ENCODE measurements around the gene TBXA2R. TPM values are rescaled to one million over a fixed set of nuclear protein-coding genes. Genes with fewer than 3 reads are reported as not detected.

TBXA2R gene
- total RNA-seq, 3 donors from 2014 or later: 0.32 to 0.44 (median 0.33) TPM

- Histone ChIP-seq H3K27me3 (no peaks in the 10 kb centered on the region), H3K4me3 (no peak overlapping the region), H3K9me3 (no peaks in the 10 kb centered on the region), H3K27ac (no peak overlapping the region), H3K36me3 (no peaks in the 10 kb centered on the region), H3K4me1 (no peaks in the 10 kb centered on the region)
- DNase-seq (ENCODE audit: low spot score in 2 of 2): no peak
- intact Hi-C loops (cut with DNase I; ENCODE audit: low total_unique reads): no loop called here
- TF ChIP-seq POLR2A (IDR thresholded peaks at IDR 0.05) (no peak), POLR2AphosphoS5 (IDR thresholded peaks at IDR 0.05) (no peak)
- TF ChIP-seq, protein P1, sequence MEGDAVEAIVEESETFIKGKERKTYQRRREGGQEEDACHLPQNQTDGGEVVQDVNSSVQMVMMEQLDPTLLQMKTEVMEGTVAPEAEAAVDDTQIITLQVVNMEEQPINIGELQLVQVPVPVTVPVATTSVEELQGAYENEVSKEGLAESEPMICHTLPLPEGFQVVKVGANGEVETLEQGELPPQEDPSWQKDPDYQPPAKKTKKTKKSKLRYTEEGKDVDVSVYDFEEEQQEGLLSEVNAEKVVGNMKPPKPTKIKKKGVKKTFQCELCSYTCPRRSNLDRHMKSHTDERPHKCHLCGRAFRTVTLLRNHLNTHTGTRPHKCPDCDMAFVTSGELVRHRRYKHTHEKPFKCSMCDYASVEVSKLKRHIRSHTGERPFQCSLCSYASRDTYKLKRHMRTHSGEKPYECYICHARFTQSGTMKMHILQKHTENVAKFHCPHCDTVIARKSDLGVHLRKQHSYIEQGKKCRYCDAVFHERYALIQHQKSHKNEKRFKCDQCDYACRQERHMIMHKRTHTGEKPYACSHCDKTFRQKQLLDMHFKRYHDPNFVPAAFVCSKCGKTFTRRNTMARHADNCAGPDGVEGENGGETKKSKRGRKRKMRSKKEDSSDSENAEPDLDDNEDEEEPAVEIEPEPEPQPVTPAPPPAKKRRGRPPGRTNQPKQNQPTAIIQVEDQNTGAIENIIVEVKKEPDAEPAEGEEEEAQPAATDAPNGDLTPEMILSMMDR (IDR thresholded peaks at IDR 0.05): no peak
Measured at GRCh38 chr19:3642987-3643673, 36.5 kb upstream of the TBXA2R start.

DNA sequence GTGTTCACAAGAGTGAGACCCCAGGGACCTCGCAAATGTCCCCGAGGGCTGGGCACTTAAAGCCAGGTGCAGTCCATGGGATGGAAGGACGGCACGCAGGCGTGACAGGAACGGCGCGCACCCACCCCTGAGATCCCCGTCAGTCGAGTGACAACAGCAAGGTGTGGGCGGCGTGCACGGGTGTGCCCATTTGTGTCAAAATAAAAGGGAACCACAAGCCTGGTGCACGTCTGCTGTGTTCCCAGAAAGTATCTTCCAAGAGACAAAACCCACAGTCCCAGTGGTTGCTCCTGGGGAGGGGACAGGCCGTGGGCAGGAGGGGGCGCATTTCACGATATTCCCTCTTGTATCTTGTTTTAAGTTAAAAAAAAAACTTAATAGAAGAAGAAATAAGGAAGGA is 35.6 kb upstream of the TBXA2R start:
- no peak for DNase-seq (ENCODE audit: low spot score in 2 of 2)
- Histone ChIP-seq H3K9me3 (no peaks in the 10 kb centered on the region), H3K36me3 (no peaks in the 10 kb centered on the region), H3K27ac (no peak overlapping the region), H3K4me3 (no peak overlapping the region), H3K27me3 (no peaks in the 10 kb centered on the region), H3K4me1 (no peaks in the 10 kb centered on the region)
- intact Hi-C loops (cut with DNase I; ENCODE audit: low total_unique reads): no loop called here
- TF ChIP-seq POLR2AphosphoS5 (IDR thresholded peaks at IDR 0.05) (no peak), POLR2A (IDR thresholded peaks at IDR 0.05) (no peak)
- TF ChIP-seq, protein P1 (IDR thresholded peaks at IDR 0.05): no peak

DNA sequence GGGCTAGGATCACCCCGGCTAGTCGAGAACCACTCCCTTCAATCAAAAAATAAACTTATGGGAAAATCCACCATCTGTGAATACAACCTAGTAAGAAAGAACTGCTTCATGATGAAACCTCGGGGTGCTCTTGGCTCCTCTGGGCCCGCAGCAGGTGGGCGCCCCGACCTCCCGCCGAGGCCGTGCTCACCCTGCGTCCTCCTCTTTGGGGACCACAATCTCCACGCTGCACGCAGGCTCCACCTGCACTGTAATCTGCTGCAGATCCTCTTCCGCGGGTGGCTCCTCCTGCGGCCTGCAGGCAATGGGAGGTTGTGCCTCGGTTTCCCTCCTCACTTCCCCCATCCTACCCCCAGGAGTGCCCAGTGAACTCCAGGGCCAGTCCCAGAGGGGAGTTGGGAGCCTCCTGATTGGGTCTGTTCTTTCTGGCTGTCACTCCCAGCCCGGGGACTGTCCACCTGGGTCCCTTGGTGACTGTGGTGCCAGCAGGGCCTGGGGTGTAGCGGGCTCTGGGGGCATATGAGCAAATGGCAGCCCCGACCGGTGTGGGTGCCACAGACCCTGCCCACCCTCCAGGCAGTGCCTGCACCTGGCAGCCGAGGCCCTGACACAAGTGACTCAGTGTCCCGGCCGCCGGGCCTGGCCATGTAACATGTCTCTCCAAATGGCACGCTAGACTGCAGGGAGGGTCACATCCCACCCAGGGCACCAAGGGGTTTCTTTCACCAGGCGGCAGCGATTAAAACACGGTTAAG is 35.0 kb upstream of the TBXA2R start:
- Histone ChIP-seq H3K36me3 (no peaks in the 10 kb centered on the region), H3K27me3 (no peaks in the 10 kb centered on the region), H3K4me1 (no peaks in the 10 kb centered on the region), H3K9me3 (no peaks in the 10 kb centered on the region), H3K4me3 (no peak overlapping the region), H3K27ac (no peak overlapping the region)
- no peak for TF ChIP-seq POLR2AphosphoS5 (IDR thresholded peaks at IDR 0.05)
- no peak for TF ChIP-seq POLR2A (IDR thresholded peaks at IDR 0.05)
- TF ChIP-seq, protein P1 (IDR thresholded peaks at IDR 0.05): no peak
- intact Hi-C loops (cut with DNase I; ENCODE audit: low total_unique reads): no loop called here
- no peak for DNase-seq (ENCODE audit: low spot score in 2 of 2)

DNA sequence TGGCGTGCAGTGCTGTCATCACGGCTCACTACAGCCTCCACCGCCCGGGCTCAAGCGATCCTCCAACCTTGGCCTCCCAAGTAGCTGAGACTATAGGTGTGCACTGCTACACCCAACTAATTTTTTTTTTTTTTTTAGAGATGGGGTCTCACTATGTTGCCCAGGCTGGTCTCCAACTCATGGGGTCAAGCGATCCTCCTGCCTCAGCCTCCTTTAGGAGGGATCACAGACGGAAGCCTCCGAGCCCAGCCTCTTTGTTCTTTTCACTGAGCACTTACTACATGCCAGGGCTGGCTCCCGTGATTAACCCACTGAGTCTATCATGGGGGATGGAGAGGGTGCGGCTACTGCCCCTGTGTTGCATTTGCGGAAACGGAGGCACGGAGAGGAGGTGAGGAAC is 32.8 kb upstream of the TBXA2R start:
- DNase-seq (ENCODE audit: low spot score in 2 of 2): no peak
- no peak overlapping the region for H3K4me3 ChIP-seq
- intact Hi-C loops (cut with DNase I; ENCODE audit: low total_unique reads): no loop called here
- no peaks in the 10 kb centered on the region for H3K4me1 ChIP-seq
- H3K9me3 ChIP-seq: no peaks in the 10 kb centered on the region
- no peak overlapping the region for H3K27ac ChIP-seq
- H3K27me3 ChIP-seq: no peaks in the 10 kb centered on the region
- TF ChIP-seq, protein P1 (IDR thresholded peaks at IDR 0.05): no peak
- TF ChIP-seq POLR2A (IDR thresholded peaks at IDR 0.05) (no peak), POLR2AphosphoS5 (IDR thresholded peaks at IDR 0.05) (no peak)
- no peaks in the 10 kb centered on the region for H3K36me3 ChIP-seq

All from breast epithelium (tissue), 4 donors.